Measurements from ENCODE around the gene TTC39B.

Gene TTC39B

DNA sequence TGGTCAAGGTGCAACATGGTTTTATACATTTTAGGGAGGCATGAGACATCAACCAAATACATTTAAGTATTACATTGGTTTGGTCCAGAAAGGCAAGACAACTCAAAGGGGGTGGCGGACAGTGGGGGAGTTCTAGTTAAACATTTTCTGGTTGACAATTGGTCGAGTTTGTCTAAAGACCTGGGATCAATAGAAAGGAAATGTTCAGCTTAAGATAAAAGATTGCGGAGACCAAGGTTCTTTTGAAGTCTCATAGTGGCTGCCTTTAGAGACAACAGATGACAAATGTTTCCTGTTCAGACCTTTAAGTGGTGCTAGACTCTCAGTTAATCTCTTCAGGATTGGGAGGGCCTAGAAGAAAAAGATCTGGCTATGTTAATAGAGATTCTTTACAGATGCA lies 47.7 kb upstream of the TTC39B start (continued):
- TF ChIP-seq, protein P1, sequence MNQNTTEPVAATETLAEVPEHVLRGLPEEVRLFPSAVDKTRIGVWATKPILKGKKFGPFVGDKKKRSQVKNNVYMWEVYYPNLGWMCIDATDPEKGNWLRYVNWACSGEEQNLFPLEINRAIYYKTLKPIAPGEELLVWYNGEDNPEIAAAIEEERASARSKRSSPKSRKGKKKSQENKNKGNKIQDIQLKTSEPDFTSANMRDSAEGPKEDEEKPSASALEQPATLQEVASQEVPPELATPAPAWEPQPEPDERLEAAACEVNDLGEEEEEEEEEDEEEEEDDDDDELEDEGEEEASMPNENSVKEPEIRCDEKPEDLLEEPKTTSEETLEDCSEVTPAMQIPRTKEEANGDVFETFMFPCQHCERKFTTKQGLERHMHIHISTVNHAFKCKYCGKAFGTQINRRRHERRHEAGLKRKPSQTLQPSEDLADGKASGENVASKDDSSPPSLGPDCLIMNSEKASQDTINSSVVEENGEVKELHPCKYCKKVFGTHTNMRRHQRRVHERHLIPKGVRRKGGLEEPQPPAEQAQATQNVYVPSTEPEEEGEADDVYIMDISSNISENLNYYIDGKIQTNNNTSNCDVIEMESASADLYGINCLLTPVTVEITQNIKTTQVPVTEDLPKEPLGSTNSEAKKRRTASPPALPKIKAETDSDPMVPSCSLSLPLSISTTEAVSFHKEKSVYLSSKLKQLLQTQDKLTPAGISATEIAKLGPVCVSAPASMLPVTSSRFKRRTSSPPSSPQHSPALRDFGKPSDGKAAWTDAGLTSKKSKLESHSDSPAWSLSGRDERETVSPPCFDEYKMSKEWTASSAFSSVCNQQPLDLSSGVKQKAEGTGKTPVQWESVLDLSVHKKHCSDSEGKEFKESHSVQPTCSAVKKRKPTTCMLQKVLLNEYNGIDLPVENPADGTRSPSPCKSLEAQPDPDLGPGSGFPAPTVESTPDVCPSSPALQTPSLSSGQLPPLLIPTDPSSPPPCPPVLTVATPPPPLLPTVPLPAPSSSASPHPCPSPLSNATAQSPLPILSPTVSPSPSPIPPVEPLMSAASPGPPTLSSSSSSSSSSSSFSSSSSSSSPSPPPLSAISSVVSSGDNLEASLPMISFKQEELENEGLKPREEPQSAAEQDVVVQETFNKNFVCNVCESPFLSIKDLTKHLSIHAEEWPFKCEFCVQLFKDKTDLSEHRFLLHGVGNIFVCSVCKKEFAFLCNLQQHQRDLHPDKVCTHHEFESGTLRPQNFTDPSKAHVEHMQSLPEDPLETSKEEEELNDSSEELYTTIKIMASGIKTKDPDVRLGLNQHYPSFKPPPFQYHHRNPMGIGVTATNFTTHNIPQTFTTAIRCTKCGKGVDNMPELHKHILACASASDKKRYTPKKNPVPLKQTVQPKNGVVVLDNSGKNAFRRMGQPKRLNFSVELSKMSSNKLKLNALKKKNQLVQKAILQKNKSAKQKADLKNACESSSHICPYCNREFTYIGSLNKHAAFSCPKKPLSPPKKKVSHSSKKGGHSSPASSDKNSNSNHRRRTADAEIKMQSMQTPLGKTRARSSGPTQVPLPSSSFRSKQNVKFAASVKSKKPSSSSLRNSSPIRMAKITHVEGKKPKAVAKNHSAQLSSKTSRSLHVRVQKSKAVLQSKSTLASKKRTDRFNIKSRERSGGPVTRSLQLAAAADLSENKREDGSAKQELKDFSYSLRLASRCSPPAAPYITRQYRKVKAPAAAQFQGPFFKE (tag by site-specific recombination; IDR thresholded peaks at IDR 0.05; ENCODE audit: borderline replicate concordance), result no peak
- TF ChIP-seq RBAK (tag by site-specific recombination; IDR thresholded peaks at IDR 0.05), result no peak
- no peak for TF ChIP-seq EGR2 (tag by site-specific recombination; IDR thresholded peaks at IDR 0.05; ENCODE audit: low read depth)
- TF ChIP-seq ZNF221 (tag by site-specific recombination; IDR thresholded peaks at IDR 0.05; ENCODE audit: borderline replicate concordance), result no peak
- no peak for TF ChIP-seq ZNF837 (tag by site-specific recombination; IDR thresholded peaks at IDR 0.05)
- TF ChIP-seq, protein P2, sequence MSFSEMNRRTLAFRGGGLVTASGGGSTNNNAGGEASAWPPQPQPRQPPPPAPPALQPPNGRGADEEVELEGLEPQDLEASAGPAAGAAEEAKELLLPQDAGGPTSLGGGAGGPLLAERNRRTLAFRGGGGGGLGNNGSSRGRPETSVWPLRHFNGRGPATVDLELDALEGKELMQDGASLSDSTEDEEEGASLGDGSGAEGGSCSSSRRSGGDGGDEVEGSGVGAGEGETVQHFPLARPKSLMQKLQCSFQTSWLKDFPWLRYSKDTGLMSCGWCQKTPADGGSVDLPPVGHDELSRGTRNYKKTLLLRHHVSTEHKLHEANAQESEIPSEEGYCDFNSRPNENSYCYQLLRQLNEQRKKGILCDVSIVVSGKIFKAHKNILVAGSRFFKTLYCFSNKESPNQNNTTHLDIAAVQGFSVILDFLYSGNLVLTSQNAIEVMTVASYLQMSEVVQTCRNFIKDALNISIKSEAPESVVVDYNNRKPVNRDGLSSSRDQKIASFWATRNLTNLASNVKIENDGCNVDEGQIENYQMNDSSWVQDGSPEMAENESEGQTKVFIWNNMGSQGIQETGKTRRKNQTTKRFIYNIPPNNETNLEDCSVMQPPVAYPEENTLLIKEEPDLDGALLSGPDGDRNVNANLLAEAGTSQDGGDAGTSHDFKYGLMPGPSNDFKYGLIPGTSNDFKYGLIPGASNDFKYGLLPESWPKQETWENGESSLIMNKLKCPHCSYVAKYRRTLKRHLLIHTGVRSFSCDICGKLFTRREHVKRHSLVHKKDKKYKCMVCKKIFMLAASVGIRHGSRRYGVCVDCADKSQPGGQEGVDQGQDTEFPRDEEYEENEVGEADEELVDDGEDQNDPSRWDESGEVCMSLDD (tag by site-specific recombination; IDR thresholded peaks at IDR 0.05), result no peak
- no peak for TF ChIP-seq ZFP69B (tag by site-specific recombination; IDR thresholded peaks at IDR 0.05)
- no peak for TF ChIP-seq ZNF623 (tag by site-specific recombination; IDR thresholded peaks at IDR 0.05)
- no peak for TF ChIP-seq ZNF114 (tag by site-specific recombination; IDR thresholded peaks at IDR 0.05)
- TF ChIP-seq, protein P3, sequence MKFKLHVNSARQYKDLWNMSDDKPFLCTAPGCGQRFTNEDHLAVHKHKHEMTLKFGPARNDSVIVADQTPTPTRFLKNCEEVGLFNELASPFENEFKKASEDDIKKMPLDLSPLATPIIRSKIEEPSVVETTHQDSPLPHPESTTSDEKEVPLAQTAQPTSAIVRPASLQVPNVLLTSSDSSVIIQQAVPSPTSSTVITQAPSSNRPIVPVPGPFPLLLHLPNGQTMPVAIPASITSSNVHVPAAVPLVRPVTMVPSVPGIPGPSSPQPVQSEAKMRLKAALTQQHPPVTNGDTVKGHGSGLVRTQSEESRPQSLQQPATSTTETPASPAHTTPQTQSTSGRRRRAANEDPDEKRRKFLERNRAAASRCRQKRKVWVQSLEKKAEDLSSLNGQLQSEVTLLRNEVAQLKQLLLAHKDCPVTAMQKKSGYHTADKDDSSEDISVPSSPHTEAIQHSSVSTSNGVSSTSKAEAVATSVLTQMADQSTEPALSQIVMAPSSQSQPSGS (tag by site-specific recombination; IDR thresholded peaks at IDR 0.05; ENCODE audit: low read depth), result no peak

DNA sequence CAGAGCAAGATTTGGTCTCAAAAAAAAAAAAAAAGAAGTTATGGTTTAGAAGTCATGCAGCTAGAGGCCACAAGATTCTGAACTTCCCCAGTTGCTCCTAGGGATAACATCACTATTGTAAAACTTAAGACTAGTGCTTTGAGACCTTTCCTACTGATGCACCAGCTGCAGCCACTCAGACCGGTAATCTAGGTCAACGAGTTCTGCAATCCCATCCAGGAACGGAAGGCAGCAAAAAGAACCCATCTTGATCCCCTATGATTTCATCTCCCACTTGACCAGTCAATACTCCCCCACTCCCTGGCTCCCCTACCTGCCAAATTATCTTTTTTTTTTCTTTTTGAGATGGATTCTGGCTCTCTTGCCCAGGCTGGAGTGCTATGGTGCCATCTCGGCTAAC lies 46.9 kb upstream of the TTC39B start:
- ChIA-PET POLR2A (no interaction called here), CTCF (no interaction called here)
- TF ChIP-seq ZNF132 (tag by site-specific recombination; IDR thresholded peaks at IDR 0.05; ENCODE audit: borderline replicate concordance), result no peak
- TF ChIP-seq KLF1 (tag by site-specific recombination; IDR thresholded peaks at IDR 0.05), result no peak
- no peak for TF ChIP-seq MEIS1 (CRISPR knock-in tag; IDR thresholded peaks at IDR 0.05; ENCODE audit: borderline replicate concordance)
- TF ChIP-seq ZNF510 (tag by site-specific recombination; IDR thresholded peaks at IDR 0.05; ENCODE audit: insufficient replicate concordance), result no peak
- Histone ChIP-seq H3K4me1 (ENCODE audit: control insufficient read depth, insufficient read depth, low read length) (no peaks in the 10 kb centered on the region), H3K4me3 (ENCODE audit: low read depth, low read length) (no peak overlapping the region), H3K36me3 (ENCODE audit: control insufficient read depth in 2 of 2, insufficient read depth in 1 of 2, low read length in 2 of 2) (no peaks in the 10 kb centered on the region), H3K9me3 (ENCODE audit: control insufficient read depth, insufficient read depth, low read depth, low read length) (no peaks in the 10 kb centered on the region), H3K27ac (ENCODE audit: extremely low read depth, low read depth, low read length) (no peak overlapping the region)

DNA sequence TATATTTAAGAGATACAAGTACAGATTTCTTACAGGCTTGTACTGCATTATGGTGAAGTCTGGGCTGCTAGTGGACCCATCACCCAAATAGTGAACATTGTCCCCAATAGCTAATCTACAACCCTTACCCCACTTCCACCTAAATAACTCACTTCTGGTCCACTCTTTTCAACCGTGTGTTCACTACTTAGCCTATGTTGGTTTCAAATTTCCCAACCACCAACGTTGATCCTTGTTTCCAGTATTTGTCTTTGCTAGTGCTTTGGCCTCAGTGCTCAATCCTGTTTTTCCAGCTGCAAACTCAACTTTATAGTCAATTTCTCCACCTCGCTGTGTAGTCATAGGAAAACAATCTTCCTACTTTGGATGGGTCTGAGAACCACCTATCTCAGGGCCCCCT lies 45.3 kb upstream of the TTC39B start:
- Histone ChIP-seq H3K4me1 (ENCODE audit: control insufficient read depth, insufficient read depth, low read length) (no peaks in the 10 kb centered on the region), H3K4me3 (ENCODE audit: low read depth, low read length) (no peak overlapping the region), H3K36me3 (ENCODE audit: control insufficient read depth in 2 of 2, insufficient read depth in 1 of 2, low read length in 2 of 2) (no peaks in the 10 kb centered on the region), H3K9me3 (ENCODE audit: control insufficient read depth, insufficient read depth, low read depth, low read length) (no peaks in the 10 kb centered on the region), H3K27ac (ENCODE audit: extremely low read depth, low read depth, low read length) (no peak overlapping the region)
- CTCF ChIA-PET, result interaction anchor here (0.6 to 1.2 kb wide), 2 partner anchors 23 to 121 kb away, joined by 3 to 4 read pairs; no protein-coding TSS in a partner anchor
- TF ChIP-seq HOXC10 (CRISPR knock-in tag; IDR thresholded peaks at IDR 0.05) (no peak), ZBTB8A (tag by site-specific recombination; IDR thresholded peaks at IDR 0.05) (no peak)
- POLR2A ChIA-PET, result no interaction called here
